ENCODE data around the gene KCNK13. TPM values are rescaled to one million over a fixed set of nuclear protein-coding genes. Genes with fewer than 3 reads are reported as not detected.

KCNK13 gene
- total RNA-seq, 4 donors from 2014 or later, result 0.09 to 0.19 (median 0.13) TPM

DNA sequence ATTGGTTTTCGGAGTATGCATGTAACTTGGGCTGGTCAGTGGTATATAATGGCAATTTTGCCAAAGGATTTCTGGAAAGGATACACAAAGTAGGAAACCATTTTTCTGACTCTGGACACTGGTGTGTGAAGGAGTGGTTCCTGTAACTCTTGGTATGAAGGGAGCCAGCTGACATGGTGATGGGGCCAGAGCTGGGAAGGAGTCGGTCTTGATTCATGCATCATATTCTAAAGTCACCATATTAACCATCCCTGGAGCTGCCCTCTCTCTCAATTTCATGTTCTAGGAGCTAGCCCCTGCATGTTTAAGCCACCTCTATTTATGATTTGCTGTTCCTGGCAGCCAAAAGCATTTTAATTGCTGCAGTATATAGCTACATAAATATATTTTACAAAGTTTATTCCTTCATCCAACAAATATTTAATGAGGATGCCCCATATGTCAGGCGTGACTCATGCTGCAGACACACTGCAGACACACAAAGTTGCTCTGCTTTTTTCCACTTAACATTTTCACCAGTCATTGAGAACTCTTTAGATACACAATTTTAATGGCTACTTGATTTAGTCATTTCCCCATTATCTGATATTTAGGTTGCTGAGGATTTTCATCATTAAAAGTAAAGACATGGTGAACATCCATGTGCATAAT lies 115.9 kb downstream of the KCNK13 start:
- DNase-seq, result no peak
- Histone ChIP-seq H3K9me3 (no peaks in the 10 kb centered on the region), H3K27ac (no peak overlapping the region), H3K36me3 (no peaks in the 10 kb centered on the region), H3K27me3 (peaks cover 0 to 12% (median 0%) of the 10 kb centered on the region in 4 donors), H3K4me1 (no peaks in the 10 kb centered on the region), H3K4me3 (no peak overlapping the region)
- WGBS, 2 donors, result 63 to 81% methylated on average over 3 of the region's 3 CpGs
- TF ChIP-seq POLR2A (IDR thresholded peaks at IDR 0.05), result no peak
- TF ChIP-seq, protein P1, sequence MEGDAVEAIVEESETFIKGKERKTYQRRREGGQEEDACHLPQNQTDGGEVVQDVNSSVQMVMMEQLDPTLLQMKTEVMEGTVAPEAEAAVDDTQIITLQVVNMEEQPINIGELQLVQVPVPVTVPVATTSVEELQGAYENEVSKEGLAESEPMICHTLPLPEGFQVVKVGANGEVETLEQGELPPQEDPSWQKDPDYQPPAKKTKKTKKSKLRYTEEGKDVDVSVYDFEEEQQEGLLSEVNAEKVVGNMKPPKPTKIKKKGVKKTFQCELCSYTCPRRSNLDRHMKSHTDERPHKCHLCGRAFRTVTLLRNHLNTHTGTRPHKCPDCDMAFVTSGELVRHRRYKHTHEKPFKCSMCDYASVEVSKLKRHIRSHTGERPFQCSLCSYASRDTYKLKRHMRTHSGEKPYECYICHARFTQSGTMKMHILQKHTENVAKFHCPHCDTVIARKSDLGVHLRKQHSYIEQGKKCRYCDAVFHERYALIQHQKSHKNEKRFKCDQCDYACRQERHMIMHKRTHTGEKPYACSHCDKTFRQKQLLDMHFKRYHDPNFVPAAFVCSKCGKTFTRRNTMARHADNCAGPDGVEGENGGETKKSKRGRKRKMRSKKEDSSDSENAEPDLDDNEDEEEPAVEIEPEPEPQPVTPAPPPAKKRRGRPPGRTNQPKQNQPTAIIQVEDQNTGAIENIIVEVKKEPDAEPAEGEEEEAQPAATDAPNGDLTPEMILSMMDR (IDR thresholded peaks at IDR 0.05), result no peak
- intact Hi-C loops (cut with DNase I), result no loop called here

DNA sequence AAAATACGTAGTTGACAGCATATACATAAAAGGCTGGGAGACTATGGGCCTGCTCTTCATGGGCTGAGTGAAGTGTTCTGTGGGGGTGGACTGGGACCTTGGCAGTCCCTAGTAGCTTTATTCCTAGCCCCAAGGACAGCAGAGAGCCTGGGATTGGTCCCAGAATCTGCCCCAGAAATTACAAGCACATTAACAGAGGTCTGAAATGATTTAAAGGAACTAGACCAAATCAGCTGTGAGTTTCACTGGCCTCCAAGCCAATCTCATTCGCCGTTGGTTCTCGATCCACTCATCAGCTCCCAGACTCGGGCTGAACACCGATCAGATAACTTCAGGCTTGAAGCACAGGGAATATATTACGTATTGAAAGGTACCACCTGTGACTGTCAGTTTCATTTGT lies 117.6 kb downstream of the KCNK13 start:
- Histone ChIP-seq H3K27me3 (peaks cover 0 to 25% (median 0%) of the 10 kb centered on the region in 4 donors), H3K36me3 (no peaks in the 10 kb centered on the region), H3K27ac (no peak overlapping the region), H3K4me1 (no peaks in the 10 kb centered on the region), H3K9me3 (no peaks in the 10 kb centered on the region), H3K4me3 (no peak overlapping the region)
- no peak for DNase-seq
- TF ChIP-seq, protein P1 (IDR thresholded peaks at IDR 0.05), result no peak
- no peak for TF ChIP-seq POLR2A (IDR thresholded peaks at IDR 0.05)
- intact Hi-C loops (cut with DNase I), result no loop called here
- WGBS, 2 donors, result 62 to 74% methylated on average over 7 of the region's 7 CpGs

DNA sequence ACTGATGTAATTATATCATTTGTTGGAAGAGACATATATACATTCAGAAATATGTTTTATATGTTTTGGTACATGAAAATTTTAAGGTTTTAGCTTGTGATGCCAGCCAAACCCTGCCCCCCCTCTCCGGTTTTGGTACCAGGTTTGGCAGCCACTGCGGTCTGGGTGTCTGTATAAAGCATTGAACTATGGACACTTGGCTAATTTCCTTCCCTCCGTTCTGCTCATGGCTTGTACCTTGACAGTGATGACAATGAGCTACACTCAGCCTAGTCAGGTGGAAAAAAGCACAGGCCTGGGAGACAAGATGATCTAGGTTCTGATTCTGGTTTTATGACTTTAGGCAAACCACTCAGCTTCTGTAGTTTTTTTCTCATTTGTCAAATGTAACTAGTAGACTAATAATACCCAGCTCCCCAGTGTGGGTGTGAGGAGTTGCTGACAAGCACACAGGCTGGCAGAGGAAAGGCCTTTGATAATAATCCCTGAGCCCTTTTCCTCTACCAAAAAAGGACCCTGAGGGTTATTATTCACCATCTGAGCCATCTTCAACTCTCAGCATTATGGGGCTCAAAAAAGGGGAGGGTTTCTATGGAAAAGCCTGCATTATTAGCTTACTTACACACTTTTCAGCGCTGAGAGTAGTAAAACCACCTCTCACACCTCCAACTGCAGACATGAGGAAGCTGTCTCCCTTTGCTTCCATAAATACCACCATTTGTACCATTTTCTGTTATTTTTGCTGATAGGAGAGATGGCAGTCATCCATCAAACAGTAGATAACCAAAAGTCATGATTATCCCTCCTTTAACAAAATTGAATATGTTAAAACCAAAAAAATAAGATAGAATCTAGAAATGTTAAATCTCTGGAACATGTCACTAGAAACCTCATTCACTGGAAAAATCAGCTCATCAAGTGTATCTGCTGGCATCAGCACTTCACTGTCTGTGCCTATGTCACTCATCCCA lies 118.3 kb downstream of the KCNK13 start:
- Histone ChIP-seq H3K4me3 (no peak overlapping the region), H3K9me3 (no peaks in the 10 kb centered on the region), H3K4me1 (no peaks in the 10 kb centered on the region), H3K27me3 (peaks cover 0 to 25% (median 0%) of the 10 kb centered on the region in 4 donors), H3K27ac (no peak overlapping the region), H3K36me3 (no peaks in the 10 kb centered on the region)
- no peak for DNase-seq
- TF ChIP-seq, protein P1 (IDR thresholded peaks at IDR 0.05), result no peak
- no peak for TF ChIP-seq POLR2A (IDR thresholded peaks at IDR 0.05)
- intact Hi-C loops (cut with DNase I), result no loop called here
- 64 to 72% methylated on average over 4 of the region's 4 CpGs for WGBS, 2 donors

DNA sequence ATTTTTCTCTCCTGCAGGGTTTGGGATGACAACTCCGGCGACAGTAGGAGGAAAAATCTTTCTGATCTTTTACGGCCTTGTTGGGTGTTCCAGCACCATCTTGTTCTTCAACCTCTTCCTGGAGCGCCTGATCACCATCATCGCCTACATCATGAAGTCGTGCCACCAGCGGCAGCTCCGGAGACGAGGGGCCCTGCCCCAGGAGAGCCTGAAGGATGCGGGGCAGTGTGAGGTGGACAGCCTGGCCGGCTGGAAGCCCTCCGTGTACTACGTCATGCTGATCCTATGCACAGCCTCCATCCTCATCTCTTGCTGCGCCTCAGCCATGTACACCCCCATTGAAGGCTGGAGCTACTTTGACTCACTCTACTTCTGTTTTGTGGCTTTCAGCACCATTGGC lies 122.3 kb downstream of the KCNK13 start:
- intact Hi-C loops (cut with DNase I), result no loop called here
- no peak for DNase-seq
- no peaks in the 10 kb centered on the region for H3K36me3 ChIP-seq
- H3K4me1 ChIP-seq, result no peaks in the 10 kb centered on the region
- TF ChIP-seq, protein P1 (IDR thresholded peaks at IDR 0.05), result no peak
- TF ChIP-seq POLR2A (IDR thresholded peaks at IDR 0.05), result no peak
- no peak overlapping the region for H3K4me3 ChIP-seq
- no peaks in the 10 kb centered on the region for H3K9me3 ChIP-seq
- WGBS, 2 donors, result 92 to 98% methylated on average over 10 to 14 of the region's 14 CpGs
- H3K27ac ChIP-seq, result no peak overlapping the region
- peaks cover 0 to 28% (median 0%) of the 10 kb centered on the region in 4 donors for H3K27me3 ChIP-seq
